GM12874 (cell line): ENCODE measurements around the gene DACT2.

ENCODE experiments used
- TF ChIP-seq, protein P1 (sequence below): IDR thresholded peaks from 2 replicates; pipeline ENCODE4 v1.5.1; 2011; ENCODE audit warnings: low read depth, mild to moderate bottlenecking, control low read depth, low read length, moderate library complexity; ENCODE audit not compliant: insufficient read depth

DACT2 gene

GRCh38 chr6:168265827-168266815, 53.5 kb downstream of the DACT2 start:
- TF ChIP-seq, protein P1, sequence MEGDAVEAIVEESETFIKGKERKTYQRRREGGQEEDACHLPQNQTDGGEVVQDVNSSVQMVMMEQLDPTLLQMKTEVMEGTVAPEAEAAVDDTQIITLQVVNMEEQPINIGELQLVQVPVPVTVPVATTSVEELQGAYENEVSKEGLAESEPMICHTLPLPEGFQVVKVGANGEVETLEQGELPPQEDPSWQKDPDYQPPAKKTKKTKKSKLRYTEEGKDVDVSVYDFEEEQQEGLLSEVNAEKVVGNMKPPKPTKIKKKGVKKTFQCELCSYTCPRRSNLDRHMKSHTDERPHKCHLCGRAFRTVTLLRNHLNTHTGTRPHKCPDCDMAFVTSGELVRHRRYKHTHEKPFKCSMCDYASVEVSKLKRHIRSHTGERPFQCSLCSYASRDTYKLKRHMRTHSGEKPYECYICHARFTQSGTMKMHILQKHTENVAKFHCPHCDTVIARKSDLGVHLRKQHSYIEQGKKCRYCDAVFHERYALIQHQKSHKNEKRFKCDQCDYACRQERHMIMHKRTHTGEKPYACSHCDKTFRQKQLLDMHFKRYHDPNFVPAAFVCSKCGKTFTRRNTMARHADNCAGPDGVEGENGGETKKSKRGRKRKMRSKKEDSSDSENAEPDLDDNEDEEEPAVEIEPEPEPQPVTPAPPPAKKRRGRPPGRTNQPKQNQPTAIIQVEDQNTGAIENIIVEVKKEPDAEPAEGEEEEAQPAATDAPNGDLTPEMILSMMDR: no peak

GRCh38 chr6:168265394-168265793, 54.2 kb downstream of the DACT2 start:
- TF ChIP-seq, protein P1: no peak

- TF ChIP-seq, protein P1: no peak
These were observed 54.8 kb downstream of the DACT2 start for GRCh38 chr6:168264593-168265335.

DNA sequence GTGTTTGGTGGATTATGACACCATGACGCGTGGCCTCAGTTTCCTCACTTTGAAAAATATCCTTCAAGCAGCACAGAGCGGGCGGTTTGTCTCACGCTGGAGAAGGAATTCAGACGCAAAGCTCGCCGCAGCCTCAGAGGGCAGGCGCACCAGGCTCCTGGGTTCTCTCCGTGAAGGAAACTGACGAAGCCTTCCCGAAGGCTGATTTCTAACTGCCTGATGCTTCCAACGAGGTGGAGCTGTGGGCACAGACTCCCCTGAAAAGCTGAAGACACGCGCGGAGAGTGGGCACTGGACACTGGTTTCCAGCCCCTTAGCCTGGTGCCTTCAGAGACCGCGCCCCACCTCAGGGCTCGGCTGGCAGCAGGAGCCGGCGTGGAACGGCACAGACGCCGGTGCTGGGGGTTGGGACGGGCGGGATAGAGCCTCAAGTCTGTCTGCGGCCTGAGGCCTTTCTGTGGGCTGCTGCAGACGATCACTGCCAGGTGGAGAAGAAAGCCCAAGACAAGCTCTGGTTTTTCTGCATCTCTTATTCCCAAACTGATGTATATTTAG, 56.1 kb downstream of the DACT2 start:
- TF ChIP-seq, protein P1: no peak

GRCh38 chr6:168261234-168261633, 58.3 kb downstream of the DACT2 start:
- TF ChIP-seq, protein P1: no peak

DNA sequence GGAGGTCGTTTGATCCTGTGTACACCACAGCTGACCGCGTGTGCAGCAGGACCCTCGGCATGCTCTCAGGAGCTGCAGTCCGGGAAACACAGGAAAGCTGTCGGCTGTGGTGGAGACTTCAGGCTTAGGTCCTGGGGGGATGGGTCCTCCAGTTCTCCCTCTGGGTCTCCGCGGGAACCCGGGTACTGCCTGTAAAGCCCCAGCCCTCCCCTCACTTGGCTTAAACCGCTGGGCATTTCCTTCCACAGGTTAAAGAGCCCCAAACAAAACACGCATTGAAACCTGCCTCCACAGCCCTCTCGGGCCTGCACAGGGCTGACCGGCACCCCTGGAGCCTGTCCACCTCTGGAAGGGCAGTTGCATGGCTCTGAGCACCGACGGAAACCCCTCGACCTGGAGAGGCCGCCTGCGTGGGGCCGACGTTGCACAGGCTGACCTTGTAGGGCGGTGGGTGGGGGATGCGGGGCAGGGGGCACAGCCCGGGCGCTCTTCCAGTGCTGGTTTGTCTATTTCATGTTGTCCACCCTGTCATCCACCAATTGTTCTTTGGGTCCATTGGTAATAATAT, 59.1 kb downstream of the DACT2 start:
- TF ChIP-seq, protein P1: no peak

GRCh38 chr6:168258795-168259194, 60.8 kb downstream of the DACT2 start:
- TF ChIP-seq, protein P1: no peak
